ENCODE results near the gene CES3. TPM values are rescaled to one million over a fixed set of nuclear protein-coding genes. Genes with fewer than 3 reads are reported as not detected.
A peak's percentile ranks its signal among the peaks of the same experiment; 100 is the strongest.
"Not testable (repeated sequence)": the region's sequence is repeated elsewhere in the genome, so short reads cannot be mapped to it uniquely, and the experiment has no call there.

CES3 gene
- total RNA-seq, 1 experiment from 2014 or later = 3.7 TPM

- Histone ChIP-seq H3K79me1 (ENCODE audit: insufficient read depth, low read depth, low read length, poor library complexity, severe bottlenecking) (no peaks in the 10 kb centered on the region), H3K23me2 (ENCODE audit: insufficient read length, low read depth, low read length, poor library complexity, severe bottlenecking) (no peaks in the 10 kb centered on the region), H2BK15ac (ENCODE audit: low read depth, low read length) (no peak overlapping the region), H3K4me2 (ENCODE audit: insufficient read depth, insufficient read length, low read length) (no peak overlapping the region), H3K23ac (ENCODE audit: insufficient read length, low read depth, low read length) (no peak overlapping the region), H3K27me3 (ENCODE audit: insufficient read depth, low read length) (peaks cover 6% of the 10 kb centered on the region; the same call in 1 of the 2 replicates), H2BK5ac (ENCODE audit: insufficient read length, low read length) (no peak overlapping the region), H3K56ac (ENCODE audit: insufficient read length, low read depth, low read length) (no peak overlapping the region), H4K20me1 (ENCODE audit: control insufficient read depth, insufficient read depth, insufficient read length) (no peaks in the 10 kb centered on the region), H3K27ac (ENCODE audit: insufficient read length, low read depth, low read length) (no peak overlapping the region), H2AK5ac (ENCODE audit: insufficient read length, low read length) (no peak overlapping the region), H4K5ac (ENCODE audit: insufficient read length, low read depth, low read length) (no peak overlapping the region), H3K4me1 (ENCODE audit: insufficient read depth, low read length) (no peaks in the 10 kb centered on the region), H3K14ac (ENCODE audit: insufficient read depth, low read length) (no peak overlapping the region), H2AFZ (ENCODE audit: low read length) (no peak overlapping the region), H4K91ac (ENCODE audit: insufficient read length, low read depth, low read length) (no peak overlapping the region), H3K4ac (ENCODE audit: low read depth, low read length) (no peak overlapping the region), H3K9me3 (ENCODE audit: control insufficient read depth, low read depth, low read length) (no peaks in the 10 kb centered on the region), H3T11ph (ENCODE audit: low read length) (no peak overlapping the region), H3K9ac (ENCODE audit: extremely low read depth, insufficient read length, low read length) (no peak overlapping the region), H4K8ac (replicated peaks; ENCODE audit: insufficient read length, low read depth, low read length) (no peak overlapping the region), H2BK12ac (ENCODE audit: insufficient read length, low read depth, low read length) (no peak overlapping the region), H2BK120ac (ENCODE audit: low read depth, low read length, poor library complexity, severe bottlenecking) (no peak overlapping the region), H3K79me2 (ENCODE audit: insufficient read depth, low read length) (no peaks in the 10 kb centered on the region), H3K18ac (ENCODE audit: insufficient read length, low read depth, low read length) (no peak overlapping the region), H2BK20ac (ENCODE audit: low read depth, low read length, poor library complexity, severe bottlenecking) (no peak overlapping the region)
- H3K9me3 Mint-ChIP-seq = peaks cover 6 to 8% of the 10 kb centered on the region in 2 experiments; a peak in 3 of 5 replicates
- H3K27ac Mint-ChIP-seq = no peak overlapping the region
- peak; percentile 75 for DNase-seq
- H3K27me3 Mint-ChIP-seq (ENCODE audit: low read depth) = peaks cover 14% of the 10 kb centered on the region
- no peak overlapping the region for H3K4me3 Mint-ChIP-seq
- peaks cover 9% of the 10 kb centered on the region in 2 experiments for H3K4me1 Mint-ChIP-seq
- peaks cover 0 to 8% (median 6%) of the 10 kb centered on the region in 3 experiments; a peak in 4 of 7 replicates for H3K36me3 Mint-ChIP-seq (ENCODE audit: insufficient read depth in 1 of 3, low read depth in 3 of 3)
- no CpG with 5 or more reads among the region's 8 CpGs for WGBS (ENCODE audit: extremely low coverage, insufficient read length, low lambda C conversion rate)
- peak; percentile 87 for TF ChIP-seq CTCF (conservative IDR thresholded peaks at IDR 0.05)
These were observed 6.9 kb upstream of the CES3 start for GRCh38 chr16:66954097-66954659.

- WGBS (ENCODE audit: extremely low coverage, insufficient read length, low lambda C conversion rate) = no CpG with 5 or more reads among the region's 17 CpGs
- H2BK20ac ChIP-seq (ENCODE audit: low read depth, low read length, poor library complexity, severe bottlenecking); H3K23me2 ChIP-seq (ENCODE audit: insufficient read length, low read depth, low read length, poor library complexity, severe bottlenecking); H3K36me3 Mint-ChIP-seq (ENCODE audit: insufficient read depth in 1 of 3, low read depth in 3 of 3); H3K79me2 ChIP-seq (ENCODE audit: insufficient read depth, low read length); H3K27ac ChIP-seq (ENCODE audit: insufficient read length, low read depth, low read length); H3K79me1 ChIP-seq (ENCODE audit: insufficient read depth, low read depth, low read length, poor library complexity, severe bottlenecking); H2AK5ac ChIP-seq (ENCODE audit: insufficient read length, low read length); H3K9me3 ChIP-seq (ENCODE audit: control insufficient read depth, low read depth, low read length); H4K8ac ChIP-seq (replicated peaks; ENCODE audit: insufficient read length, low read depth, low read length); H2BK15ac ChIP-seq (ENCODE audit: low read depth, low read length); H3K4me2 ChIP-seq (ENCODE audit: insufficient read depth, insufficient read length, low read length); H3K27ac Mint-ChIP-seq; H3K9ac ChIP-seq (ENCODE audit: extremely low read depth, insufficient read length, low read length); H4K20me1 ChIP-seq (ENCODE audit: control insufficient read depth, insufficient read depth, insufficient read length); H4K91ac ChIP-seq (ENCODE audit: insufficient read length, low read depth, low read length); H3K14ac ChIP-seq (ENCODE audit: insufficient read depth, low read length); H3K4me1 ChIP-seq (ENCODE audit: insufficient read depth, low read length); H2BK120ac ChIP-seq (ENCODE audit: low read depth, low read length, poor library complexity, severe bottlenecking); H3K4ac ChIP-seq (ENCODE audit: low read depth, low read length); H2AFZ ChIP-seq (ENCODE audit: low read length); H3K4me3 Mint-ChIP-seq; H2BK12ac ChIP-seq (ENCODE audit: insufficient read length, low read depth, low read length); H3T11ph ChIP-seq (ENCODE audit: low read length); H3K23ac ChIP-seq (ENCODE audit: insufficient read length, low read depth, low read length); DNase-seq; H3K18ac ChIP-seq (ENCODE audit: insufficient read length, low read depth, low read length); H4K5ac ChIP-seq (ENCODE audit: insufficient read length, low read depth, low read length); H3K9me3 Mint-ChIP-seq; H2BK5ac ChIP-seq (ENCODE audit: insufficient read length, low read length); H3K27me3 ChIP-seq (ENCODE audit: insufficient read depth, low read length); H3K56ac ChIP-seq (ENCODE audit: insufficient read length, low read depth, low read length): not testable (repeated sequence)
- Mint-ChIP-seq H3K4me1 (peaks cover 9 to 12% of the 10 kb centered on the region in 2 experiments), H3K27me3 (ENCODE audit: low read depth) (peaks cover 18% of the 10 kb centered on the region)
These were observed 5.5 kb upstream of the CES3 start for GRCh38 chr16:66955363-66956153.

Data from H9 (cell line).